Measurements from ENCODE around the gene HDGF. TPM values are rescaled to one million over a fixed set of nuclear protein-coding genes. Genes with fewer than 3 reads are reported as not detected.
A peak's percentile ranks its signal among the peaks of the same experiment; 100 is the strongest.

Gene HDGF
- total and polyA plus RNA-seq, 10 donors, result 48.8 to 143 (median 95.6) TPM

- WGBS, 5 donors, result 93 to 100% (median 97%) methylated on average over 1 of the region's 1 CpG
- intact Hi-C loops (cut with DNase I; ENCODE audit: low total_unique reads), result no loop called here
- no peaks in the 10 kb centered on the region for H3K27me3 ChIP-seq (replicated peaks in 1 of 7)
- TF ChIP-seq POLR2A (IDR thresholded peaks at IDR 0.05), result no peak
- no peak for TF ChIP-seq CTCF (IDR thresholded peaks at IDR 0.05 in 8 of 11, conservative IDR thresholded peaks at IDR 0.05 in 3 of 11)
- H3K4me3 ChIP-seq, result no peak overlapping the region
- no peak overlapping the region for H3K27ac ChIP-seq
- no peaks in the 10 kb centered on the region for H3K36me3 ChIP-seq
- H3K9me3 ChIP-seq, result no peaks in the 10 kb centered on the region
- peaks cover 10 to 37% (median 17%) of the 10 kb centered on the region in 6 donors for H3K4me1 ChIP-seq
- no peak for DNase-seq
Observed at GRCh38 chr1:156756355-156756754, 4.9 kb upstream of the HDGF start.

- H3K4me3 ChIP-seq, result no peak overlapping the region
- no peak for DNase-seq
- no peak for TF ChIP-seq CTCF (IDR thresholded peaks at IDR 0.05 in 8 of 11, conservative IDR thresholded peaks at IDR 0.05 in 3 of 11)
- no peak for TF ChIP-seq POLR2AphosphoS5 (IDR thresholded peaks at IDR 0.05)
- no peak for TF ChIP-seq POLR2A (IDR thresholded peaks at IDR 0.05)
- H3K27me3 ChIP-seq (replicated peaks in 1 of 7), result no peaks in the 10 kb centered on the region
- H3K27ac ChIP-seq, result no peak overlapping the region
- intact Hi-C loops (cut with DNase I; ENCODE audit: low total_unique reads), result no loop called here
- peaks cover 10 to 39% (median 17%) of the 10 kb centered on the region in 6 donors for H3K4me1 ChIP-seq
- no peaks in the 10 kb centered on the region for H3K36me3 ChIP-seq
- WGBS, 5 donors, result 43 to 62% (median 53%) methylated on average over 5 of the region's 5 CpGs
- H3K9me3 ChIP-seq, result no peaks in the 10 kb centered on the region
Observed at GRCh38 chr1:156755527-156755950, 4.1 kb upstream of the HDGF start.

GRCh38 chr1:156754219-156754618 lies 2.7 kb upstream of the HDGF start:
- H3K9me3 ChIP-seq, result no peaks in the 10 kb centered on the region
- no peak for TF ChIP-seq POLR2AphosphoS5 (IDR thresholded peaks at IDR 0.05)
- TF ChIP-seq CTCF (IDR thresholded peaks at IDR 0.05 in 8 of 11, conservative IDR thresholded peaks at IDR 0.05 in 3 of 11), result no peak
- no peak for TF ChIP-seq POLR2A (IDR thresholded peaks at IDR 0.05)
- intact Hi-C loops (cut with DNase I; ENCODE audit: low total_unique reads), result no loop called here
- no peaks in the 10 kb centered on the region for H3K36me3 ChIP-seq
- peaks cover 23 to 52% (median 31%) of the 10 kb centered on the region in 6 donors for H3K4me1 ChIP-seq
- no peak overlapping the region for H3K27ac ChIP-seq
- H3K27me3 ChIP-seq (replicated peaks in 1 of 7), result no peaks in the 10 kb centered on the region
- no peak overlapping the region for H3K4me3 ChIP-seq
- peak; percentile 14 for DNase-seq
- WGBS, 5 donors, result 62 to 83% (median 71%) methylated on average over 8 of the region's 8 CpGs

- H3K4me3 ChIP-seq, result peak overlapping the region in 7 of 8 donors; percentile 84 to 99 (median 95)
- peak; percentile 58 for DNase-seq
- no peaks in the 10 kb centered on the region for H3K36me3 ChIP-seq
- no peaks in the 10 kb centered on the region for H3K27me3 ChIP-seq (replicated peaks in 1 of 7)
- intact Hi-C loops (cut with DNase I; ENCODE audit: low total_unique reads), result no loop called here
- TF ChIP-seq POLR2AphosphoS5 (IDR thresholded peaks at IDR 0.05) (no peak), CTCF (IDR thresholded peaks at IDR 0.05 in 8 of 11, conservative IDR thresholded peaks at IDR 0.05 in 3 of 11) (no peak), POLR2A (IDR thresholded peaks at IDR 0.05) (no peak)
- peak overlapping the region in 4 of 8 donors; percentile 94 to 97 (median 96) for H3K27ac ChIP-seq
- peaks cover 35 to 65% (median 43%) of the 10 kb centered on the region in 6 donors for H3K4me1 ChIP-seq
- WGBS, 5 donors, result 19 to 37% (median 34%) methylated on average over 1 of the region's 1 CpG
- no peaks in the 10 kb centered on the region for H3K9me3 ChIP-seq
Observed at GRCh38 chr1:156752843-156753482, 1.5 kb upstream of the HDGF start.

All from spleen (tissue), 11 donors.